Natural killer cell (primary cell): ENCODE results near the gene TTC7B. TPM values are rescaled to one million over a fixed set of nuclear protein-coding genes. Genes with fewer than 3 reads are reported as not detected.

Experiments
- ATAC-seq, 3 donors: fragments of 150-1000 bp in 2 of 3; fragments of 200-7000 bp in 1 of 3; cut with Tn5 transposase; 1 replicate in 1 of 3; 2 replicates in 2 of 3; pipeline ENCODE4 v1.10.0; 2021; ENCODE audit warnings: mild to moderate bottlenecking in 2 of 3, moderate library complexity in 2 of 3
- DNase-seq, 2 donors: peaks; one replicate each; pipeline versions ENCODE4 v3.0.0 to v3.0.0-alpha.2; 2013 to 2021; ENCODE audit warnings: mixed read lengths in 1 of 2
- H3K27ac ChIP-seq: one replicate; pipeline ENCODE4 v1.5.1; 2013; ENCODE audit warnings: mild to moderate bottlenecking, low read length
- H3K27me3 ChIP-seq: one replicate; pipeline ENCODE4 v1.6.1; 2013; ENCODE audit warnings: low read length; ENCODE audit not compliant: control insufficient read depth, insufficient read depth
- H3K36me3 ChIP-seq: one replicate; pipeline ENCODE4 v1.6.1; 2013; ENCODE audit warnings: low read length; ENCODE audit not compliant: control insufficient read depth, insufficient read depth
- H3K4me1 ChIP-seq: one replicate; pipeline ENCODE4 v1.6.1; 2013; ENCODE audit warnings: low read length; ENCODE audit not compliant: control insufficient read depth, insufficient read depth
- H3K4me3 ChIP-seq: one replicate; pipeline ENCODE4 v1.5.1; 2013; ENCODE audit warnings: low read length
- H3K9me3 ChIP-seq: one replicate; pipeline ENCODE4 v1.6.1; 2013; ENCODE audit warnings: low read length; ENCODE audit not compliant: control insufficient read depth, insufficient read depth
- H3K27ac Mint-ChIP-seq, 2 donors: one replicate each; pipeline ENCODE4 v1.8.0; 2022; ENCODE audit warnings: mild to moderate bottlenecking in 2 of 2, mixed read lengths in 2 of 2, moderate library complexity in 1 of 2
- H3K27me3 Mint-ChIP-seq, 2 donors: one replicate each; pipeline ENCODE4 v1.8.0; 2022; ENCODE audit warnings: low read depth in 2 of 2, mixed read lengths in 2 of 2
- H3K36me3 Mint-ChIP-seq: one replicate; pipeline ENCODE4 v1.8.0; 2022; ENCODE audit warnings: mixed read lengths
- H3K4me1 Mint-ChIP-seq, 2 donors: one replicate each; pipeline ENCODE4 v1.8.0; 2022; ENCODE audit warnings: mixed read lengths in 2 of 2
- H3K4me3 Mint-ChIP-seq: one replicate; pipeline ENCODE4 v1.8.0; 2022; ENCODE audit warnings: mild to moderate bottlenecking, moderate library complexity, mixed read lengths
- H3K9me3 Mint-ChIP-seq, 2 donors: one replicate each; pipeline ENCODE4 v1.8.0; 2022; ENCODE audit warnings: mixed read lengths in 2 of 2
- CTCF ChIP-seq: fragments of 200-600 bp; IDR thresholded peaks from one replicate; pipeline ENCODE4 v1.8.0; 2022; ENCODE audit warnings: antibody characterized with exemption
- whole genome bisulfite sequencing: methylation state at CpG from one replicate; pipeline ENCODE4 v1.1.7; 2013; ENCODE audit warnings: missing lambda C conversion rate; ENCODE audit not compliant: insufficient coverage; 5-methylcytosine and 5-hydroxymethylcytosine counted together
- intact Hi-C: fragments of 100-400 bp; cut with micrococcal nuclease; formaldehyde crosslinking; loops from one replicate; pipeline ENCODE4 v1.14.2; 2022
- total RNA-seq, 4 donors: library from RNA; stranded (reverse); fragments of 120-200 nt in 1 of 4; gene quantifications; one replicate each; pipeline versions ENCODE4 v1.2.3 to v1.2.4, GENCODE V29; 2013 to 2022

The TTC7B gene
- total RNA-seq, 3 donors from 2014 or later (not counting 1 experiment from before 2014, with no cell fraction given) = 1.7 to 17.2 (median 5.9) TPM

GRCh38 chr14:90506748-90507147, 309.5 kb downstream of the TTC7B start:
- intact Hi-C loops = no loop called here
- no peaks in the 10 kb centered on the region for H3K27me3 ChIP-seq

GRCh38 chr14:90505531-90505930, 310.7 kb downstream of the TTC7B start:
- no peak overlapping the region for H3K4me3 Mint-ChIP-seq
- intact Hi-C loops = no loop called here
- 92% methylated on average over 13 of the region's 13 CpGs for WGBS

More at GRCh38 chr14:90506748-90507147, 309.5 kb downstream of the TTC7B start:
- TF ChIP-seq CTCF = no peak
- ATAC-seq = no peak
- WGBS = 85% methylated on average over 6 of the region's 6 CpGs
- H3K27me3 Mint-ChIP-seq = peaks cover 20 to 38% of the 10 kb centered on the region in 2 donors
- H3K36me3 Mint-ChIP-seq = no peaks in the 10 kb centered on the region
- Histone ChIP-seq H3K27ac (no peak overlapping the region), H3K36me3 (no peaks in the 10 kb centered on the region), H3K4me1 (no peaks in the 10 kb centered on the region), H3K9me3 (no peaks in the 10 kb centered on the region), H3K4me3 (no peak overlapping the region)
- DNase-seq = no peak
- no peak overlapping the region for H3K4me3 Mint-ChIP-seq
- H3K9me3 Mint-ChIP-seq = no peaks in the 10 kb centered on the region
- H3K27ac Mint-ChIP-seq = no peak overlapping the region
- H3K4me1 Mint-ChIP-seq = no peaks in the 10 kb centered on the region

GRCh38 chr14:90504643-90505042, 311.6 kb downstream of the TTC7B start:
- no peak overlapping the region for H3K27ac Mint-ChIP-seq
- no peak for DNase-seq
- no peak overlapping the region for H3K4me3 ChIP-seq
- no peaks in the 10 kb centered on the region for H3K9me3 Mint-ChIP-seq
- no peaks in the 10 kb centered on the region for H3K27me3 ChIP-seq
- no peak for TF ChIP-seq CTCF
- no peaks in the 10 kb centered on the region for H3K36me3 Mint-ChIP-seq
- no peak for ATAC-seq
- H3K36me3 ChIP-seq = no peaks in the 10 kb centered on the region
- intact Hi-C loops = no loop called here
- no peaks in the 10 kb centered on the region for H3K9me3 ChIP-seq
- 85% methylated on average over 8 of the region's 8 CpGs for WGBS
- H3K27ac ChIP-seq = no peak overlapping the region
- H3K4me1 ChIP-seq = peaks cover 8% of the 10 kb centered on the region
- no peak overlapping the region for H3K4me3 Mint-ChIP-seq
- H3K4me1 Mint-ChIP-seq = peaks cover 4 to 5% of the 10 kb centered on the region in 2 donors
- peaks cover 22 to 27% of the 10 kb centered on the region in 2 donors for H3K27me3 Mint-ChIP-seq

More at GRCh38 chr14:90505531-90505930, 310.7 kb downstream of the TTC7B start:
- ATAC-seq = no peak
- H3K36me3 ChIP-seq = no peaks in the 10 kb centered on the region
- TF ChIP-seq CTCF = no peak
- no peak for DNase-seq
- no peaks in the 10 kb centered on the region for H3K9me3 ChIP-seq
- Mint-ChIP-seq H3K27me3 (peaks cover 21 to 32% of the 10 kb centered on the region in 2 donors), H3K4me1 (peaks cover 4% of the 10 kb centered on the region in 2 donors), H3K36me3 (no peaks in the 10 kb centered on the region), H3K27ac (no peak overlapping the region), H3K9me3 (no peaks in the 10 kb centered on the region)
- H3K4me3 ChIP-seq = no peak overlapping the region
- H3K27me3 ChIP-seq = no peaks in the 10 kb centered on the region
- no peak overlapping the region for H3K27ac ChIP-seq
- H3K4me1 ChIP-seq = peaks cover 8% of the 10 kb centered on the region

GRCh38 chr14:90503582-90503981, 312.6 kb downstream of the TTC7B start:
- 70% methylated on average over 5 of the region's 5 CpGs for WGBS
- intact Hi-C loops = no loop called here
- no peaks in the 10 kb centered on the region for H3K9me3 ChIP-seq
- Mint-ChIP-seq H3K27ac (no peak overlapping the region), H3K36me3 (no peaks in the 10 kb centered on the region), H3K27me3 (peaks cover 23% of the 10 kb centered on the region in 2 donors), H3K4me1 (peaks cover 4 to 5% of the 10 kb centered on the region in 2 donors), H3K4me3 (no peak overlapping the region), H3K9me3 (no peaks in the 10 kb centered on the region)
- no peak for TF ChIP-seq CTCF
- ATAC-seq (no peak), DNase-seq (no peak)
- H3K27ac ChIP-seq = no peak overlapping the region
- H3K4me1 ChIP-seq = peaks cover 8% of the 10 kb centered on the region
- no peaks in the 10 kb centered on the region for H3K36me3 ChIP-seq
- H3K27me3 ChIP-seq = no peaks in the 10 kb centered on the region
- no peak overlapping the region for H3K4me3 ChIP-seq
